Cardiac septum (tissue), 1 donor: ENCODE results near the gene FAM241B. TPM values are rescaled to one million over a fixed set of nuclear protein-coding genes. Genes with fewer than 3 reads are reported as not detected.

Source experiments
- DNase-seq: peaks from one replicate; pipeline ENCODE4 v3.0.0-alpha.2; 2020; ENCODE audit warnings: low spot score
- intact Hi-C: fragments of 100-400 bp; cut with DNase I; formaldehyde crosslinking; loops from one replicate; pipeline ENCODE4 v1.14.0; 2022
- total RNA-seq: library from RNA; stranded (reverse); fragmentation: NEBNext Ultra II Directional; extraction: Animal tissue kit (Norgen Biotek cat#: 25700); gene quantifications from one replicate; pipeline ENCODE4 v1.2.1, GENCODE V29; 2021
- donor health status: DM: no; HTN: no; CAD: no.

The FAM241B gene
- total RNA-seq, 1 donor from 2014 or later, result 5.7 TPM

DNA sequence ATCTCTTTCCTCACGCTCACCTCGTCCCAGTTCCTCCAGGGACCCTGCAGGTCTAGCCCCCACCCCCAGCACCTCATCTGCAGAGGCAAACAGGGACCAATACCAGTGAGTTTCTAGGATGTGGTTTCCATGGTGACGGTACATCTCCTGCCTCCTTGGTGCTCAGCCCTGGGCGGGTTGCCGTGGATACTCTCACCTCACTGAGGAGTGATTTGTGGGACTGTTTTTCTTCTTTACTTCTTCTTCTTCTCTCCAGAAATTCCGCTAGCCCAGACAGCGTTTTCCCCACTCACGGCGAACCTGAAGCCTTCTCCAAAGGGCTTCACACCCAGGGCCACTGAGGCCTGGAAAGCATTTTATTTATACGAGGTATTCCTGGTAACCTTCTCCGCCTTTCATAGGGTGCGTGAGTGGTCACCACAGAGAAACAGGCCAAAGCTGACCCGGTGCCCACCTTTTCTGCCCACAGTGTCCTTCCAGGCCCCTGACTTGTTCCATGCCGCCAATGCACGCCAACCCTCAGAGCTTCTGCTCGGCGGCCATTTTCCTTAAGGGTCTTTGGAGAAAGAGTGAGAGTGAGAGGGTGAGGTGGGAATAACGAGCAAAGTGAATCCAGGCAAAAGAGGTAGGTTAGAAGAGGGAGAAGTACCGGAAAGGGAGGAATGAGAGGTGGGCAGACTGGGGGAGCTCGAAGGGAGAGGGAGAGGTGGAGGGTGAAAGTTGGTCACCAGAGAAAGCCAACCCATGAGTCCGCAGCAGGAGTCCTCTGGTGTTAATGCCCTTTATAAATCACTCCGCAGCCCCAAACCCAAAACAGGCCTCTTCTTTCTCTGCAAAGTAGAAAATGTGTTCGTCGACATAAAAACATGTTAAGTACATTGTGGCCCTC is 15.5 kb downstream of the FAM241B start:
- intact Hi-C loops, result loop anchor here (2.0 kb wide), 3 partner anchors 71 to 269 kb away; no protein-coding TSS in a partner anchor
- no peak for DNase-seq

DNA sequence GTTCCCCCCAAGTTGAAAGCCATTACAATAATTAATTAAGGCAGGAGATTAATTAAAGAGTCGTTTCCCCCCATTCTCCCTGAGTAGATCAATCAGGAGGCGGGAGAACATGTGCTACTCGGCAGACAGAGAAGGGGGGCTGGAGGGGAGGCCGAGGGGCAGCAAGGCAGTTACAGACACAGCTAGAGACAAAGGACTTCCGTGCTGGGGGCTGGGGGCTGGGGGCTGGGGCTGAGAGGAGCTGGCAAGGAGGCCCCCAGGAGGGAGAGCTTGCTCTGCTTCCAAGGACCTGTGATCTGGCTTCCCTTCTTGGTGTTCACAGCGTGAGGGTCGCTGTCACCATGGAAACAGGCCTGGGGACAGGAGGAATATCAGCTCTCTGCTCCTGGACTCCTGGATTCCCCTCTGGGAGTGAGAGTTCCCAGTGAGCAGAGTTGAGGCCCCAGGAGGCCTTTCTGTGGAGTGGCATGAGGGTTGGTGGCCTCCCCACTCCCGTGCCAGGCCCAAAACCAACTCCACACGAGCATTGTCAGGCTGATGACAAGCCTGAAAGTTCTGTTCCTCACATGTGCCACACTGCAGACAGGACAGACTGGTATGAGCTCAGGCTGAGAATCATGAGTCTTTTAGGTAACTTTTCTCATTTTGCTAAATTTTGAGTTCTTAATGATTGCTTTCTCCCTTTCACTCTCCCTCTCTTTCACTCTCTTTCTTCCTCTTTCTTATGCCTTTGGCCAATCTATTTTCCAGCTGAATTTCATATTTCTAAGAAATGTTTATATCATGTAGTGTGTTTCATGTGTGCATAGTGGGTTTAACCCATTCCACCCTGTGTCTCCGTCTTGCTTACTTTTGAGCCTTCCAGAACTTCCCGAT is 16.4 kb downstream of the FAM241B start:
- no peak for DNase-seq
- intact Hi-C loops, result no loop called here

DNA sequence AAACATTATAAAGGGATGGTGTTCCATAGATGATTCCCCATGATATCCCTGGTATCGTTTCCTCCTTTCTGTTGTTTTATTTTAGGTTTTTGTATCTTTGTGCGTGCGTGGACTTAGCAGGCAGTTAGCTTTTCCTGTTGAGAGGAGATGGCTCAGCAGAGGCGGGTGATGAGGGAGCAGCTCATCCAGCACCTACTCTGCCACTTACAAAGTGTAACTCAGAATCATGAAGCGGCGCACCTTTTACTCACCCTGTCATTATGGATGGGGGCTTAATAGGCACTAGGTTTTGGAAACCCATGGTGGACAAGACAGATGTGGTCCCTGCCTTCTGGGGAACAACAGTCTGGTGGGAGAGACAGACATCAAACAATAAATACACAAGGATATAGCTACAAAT is 17.1 kb downstream of the FAM241B start:
- DNase-seq, result no peak
- intact Hi-C loops, result no loop called here

DNA sequence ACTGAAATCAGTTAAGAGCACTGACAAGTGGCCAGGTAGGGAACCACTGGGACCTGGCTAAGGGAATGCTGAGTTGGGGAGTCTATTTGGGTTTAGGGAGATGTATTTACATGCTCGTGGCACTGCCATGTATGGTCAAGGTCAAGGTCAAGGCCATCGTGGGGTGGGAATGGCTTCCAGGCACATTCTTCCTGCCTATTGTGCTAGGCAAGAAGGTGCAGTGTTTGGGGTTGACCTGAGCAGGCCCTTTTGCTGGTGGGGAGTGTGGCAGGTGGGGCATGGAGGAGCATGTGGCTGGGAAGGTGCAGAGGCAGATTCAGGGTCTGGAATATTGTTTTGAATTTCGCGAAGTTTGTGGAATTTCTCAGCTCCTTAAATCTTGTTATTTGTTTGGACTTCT is 17.8 kb downstream of the FAM241B start:
- intact Hi-C loops, result no loop called here

DNA sequence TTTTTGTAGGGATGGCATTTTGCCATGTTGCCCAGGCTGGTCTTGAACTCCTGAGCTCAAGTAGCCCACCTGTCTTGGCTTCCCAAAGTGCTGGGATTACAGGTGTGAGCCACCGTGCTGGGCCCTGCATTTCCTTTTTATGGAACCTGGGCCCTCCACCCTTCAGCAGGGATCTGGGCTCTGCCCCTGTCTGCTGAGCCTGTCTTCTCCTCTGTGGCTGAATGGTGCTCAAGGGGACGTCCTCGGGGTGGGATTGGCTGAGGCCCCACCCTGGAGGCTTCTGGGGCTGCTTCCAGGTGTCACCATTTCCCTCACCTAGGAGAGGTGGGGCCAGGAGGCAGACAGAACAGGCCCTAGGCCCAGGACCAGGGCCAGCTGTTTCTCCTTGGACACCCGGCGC is 18.4 kb downstream of the FAM241B start:
- DNase-seq, result no peak

More for the DNA sequence above, 17.8 kb downstream of the FAM241B start:
- DNase-seq, result no peak

DNA sequence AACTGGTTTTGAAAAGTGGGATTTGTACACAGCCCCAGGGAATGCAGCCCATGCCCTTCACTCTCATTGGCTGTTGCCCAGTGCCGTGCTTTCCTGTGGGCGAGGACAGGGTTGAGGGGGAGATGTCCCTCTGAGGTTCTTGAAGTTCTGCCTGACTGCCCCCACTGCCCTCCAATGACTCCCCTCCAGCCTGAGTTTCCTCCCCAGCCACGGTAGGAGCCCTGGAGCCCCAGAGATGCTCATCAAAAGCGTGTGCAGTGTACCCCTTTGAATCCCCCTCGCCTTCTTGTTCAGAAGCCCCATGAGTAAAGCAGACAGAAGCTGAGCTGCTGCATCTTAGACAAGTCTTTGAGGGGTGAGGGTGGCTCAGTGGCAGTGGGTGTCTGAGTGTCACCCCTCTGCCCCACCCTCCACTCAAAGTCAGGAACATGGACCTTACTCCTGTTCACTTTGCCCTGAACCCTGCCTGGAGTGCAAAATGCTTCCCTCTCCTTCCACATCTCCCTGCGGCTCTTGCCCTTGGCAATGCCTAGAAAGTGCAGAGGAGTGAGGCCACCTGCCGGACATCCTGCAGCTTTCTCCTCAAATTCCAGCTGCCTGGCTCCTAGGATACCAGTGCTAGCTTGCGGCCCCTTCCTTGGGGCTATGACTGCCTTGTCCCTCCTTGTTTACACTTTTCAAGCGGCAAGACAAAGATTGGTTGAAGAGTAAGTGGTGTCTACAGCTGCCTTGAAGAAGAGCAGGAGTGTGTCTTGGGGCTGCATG is 19.9 kb downstream of the FAM241B start:
- DNase-seq, result no peak
- intact Hi-C loops, result no loop called here

More for the DNA sequence above, 18.4 kb downstream of the FAM241B start:
- intact Hi-C loops, result no loop called here

DNA sequence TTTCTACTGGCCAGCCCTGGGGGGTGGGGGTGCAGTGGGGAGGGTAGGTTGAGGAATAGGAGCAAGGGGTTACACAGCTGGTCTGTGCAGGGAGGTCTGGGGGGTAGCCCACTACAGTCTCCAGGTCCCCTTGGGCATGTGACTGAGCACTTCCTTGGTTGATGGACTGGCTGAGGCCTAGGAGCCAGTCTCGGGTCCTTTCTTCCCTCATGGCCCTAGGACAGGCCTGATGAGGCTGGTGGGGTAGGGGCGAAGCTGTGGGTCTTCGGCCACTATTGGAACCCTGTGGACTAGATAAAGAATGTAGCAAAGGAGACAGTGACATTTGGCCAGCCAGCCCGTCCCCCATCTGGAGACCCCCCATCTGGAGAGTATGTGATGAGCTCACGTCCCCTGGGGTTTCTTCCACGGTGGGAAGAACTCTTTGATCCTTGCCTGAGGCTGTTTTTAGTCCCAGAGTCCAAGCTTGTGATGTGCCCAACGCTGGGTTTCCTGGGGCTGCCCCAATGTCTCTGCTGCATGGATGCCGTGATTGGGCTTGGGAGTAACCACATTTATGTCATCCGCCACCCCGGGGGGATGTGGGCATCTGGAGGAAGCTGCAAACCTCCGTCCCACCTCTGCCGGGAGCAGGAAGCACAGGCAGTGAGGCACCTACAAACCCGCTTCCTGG is 20.7 kb downstream of the FAM241B start:
- no peak for DNase-seq
- intact Hi-C loops, result no loop called here

DNA sequence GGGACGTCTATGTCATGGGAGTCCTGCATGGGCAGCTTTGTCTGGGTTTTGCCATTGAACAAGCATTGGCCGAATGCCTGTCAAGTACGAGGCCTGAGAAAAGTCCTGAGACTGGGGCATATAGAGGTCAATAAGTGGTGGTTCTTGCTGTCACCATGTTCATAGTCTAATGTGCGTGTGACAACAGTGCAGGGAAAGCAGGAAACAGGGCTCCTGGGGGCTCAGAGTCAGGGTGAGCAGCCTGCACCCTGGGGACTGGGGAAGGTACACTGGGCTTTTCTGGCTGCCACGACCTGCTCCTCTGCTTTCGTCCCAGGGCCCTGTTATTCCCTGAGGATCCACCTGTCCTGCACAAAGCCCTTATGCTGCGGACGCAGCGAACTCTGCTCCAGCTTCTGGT is 21.3 kb downstream of the FAM241B start:
- intact Hi-C loops, result no loop called here
- no peak for DNase-seq

DNA sequence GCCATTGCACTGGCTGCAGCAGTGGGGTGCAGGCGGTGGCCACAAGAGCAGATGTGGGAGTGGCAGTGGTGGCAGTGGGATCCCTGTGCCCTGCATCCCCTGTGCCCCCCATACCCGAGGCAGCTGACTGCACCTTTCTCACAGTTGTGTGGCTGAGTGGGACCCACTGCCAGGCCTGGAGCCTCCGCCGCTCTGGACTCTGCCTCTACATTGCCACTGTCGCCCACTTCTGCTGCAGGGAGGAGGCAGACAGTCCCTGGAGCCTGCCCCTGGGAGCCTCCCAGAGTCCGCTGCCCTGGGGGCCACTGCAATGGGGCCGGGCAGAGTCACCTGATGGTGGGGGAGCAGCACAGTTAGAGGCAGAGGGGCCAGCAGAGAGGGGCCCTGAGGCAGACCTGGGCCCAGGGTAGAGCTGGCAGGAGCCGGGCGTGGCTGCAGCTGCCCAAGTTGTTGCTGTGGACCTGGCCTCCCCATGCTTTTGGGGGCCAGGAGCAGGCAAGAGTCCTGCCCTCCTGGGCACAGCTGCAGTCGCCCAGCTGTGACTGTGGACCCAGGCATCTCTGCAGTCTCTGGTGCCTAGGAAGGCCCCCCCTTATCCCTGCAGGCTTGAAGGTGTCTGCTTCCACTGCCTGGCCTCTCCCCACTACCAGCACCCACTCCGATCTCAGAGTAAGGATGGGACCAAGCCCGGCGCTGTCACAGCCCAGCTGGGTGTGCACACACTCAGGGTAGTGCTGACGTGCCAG is 22.2 kb downstream of the FAM241B start:
- no peak for DNase-seq
- intact Hi-C loops, result no loop called here

DNA sequence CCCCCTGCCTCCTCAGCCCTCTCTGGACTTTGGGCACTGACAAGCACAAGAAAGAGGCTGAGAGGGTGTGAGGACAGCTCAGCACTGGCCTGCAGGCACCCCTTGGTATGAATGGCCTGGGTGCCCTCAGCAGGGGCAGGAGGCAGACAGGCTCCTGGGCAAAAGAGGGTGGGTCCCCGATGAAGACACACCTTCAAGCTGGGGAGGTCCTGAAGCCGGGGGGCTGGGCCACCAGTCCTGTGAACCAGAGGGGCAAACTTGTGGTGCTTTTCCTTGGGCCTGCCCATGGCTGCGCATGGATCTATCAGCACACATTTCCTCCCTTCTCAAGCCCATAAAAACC is 22.8 kb downstream of the FAM241B start:
- no peak for DNase-seq
- intact Hi-C loops, result no loop called here

DNA sequence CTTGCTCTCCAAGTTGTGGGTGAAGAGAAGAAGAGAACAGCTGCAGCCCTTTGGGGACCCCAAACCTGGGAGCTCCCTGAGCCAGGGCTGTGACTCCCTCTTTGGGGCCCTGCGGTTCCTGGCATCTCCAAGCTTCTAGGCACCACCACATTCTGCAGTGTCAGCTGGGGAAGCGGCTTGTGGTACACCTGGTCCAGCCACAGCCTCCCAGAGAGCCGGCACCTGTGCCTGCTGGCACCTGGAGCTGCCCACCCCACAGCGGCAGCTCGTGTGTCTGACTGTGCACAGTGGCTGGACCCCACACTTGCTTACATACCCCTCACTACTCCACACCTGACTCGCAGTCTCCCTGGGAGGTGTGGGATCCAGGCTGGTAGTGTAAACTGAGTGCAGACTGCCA is 23.5 kb downstream of the FAM241B start:
- DNase-seq, result no peak
- intact Hi-C loops, result no loop called here

DNA sequence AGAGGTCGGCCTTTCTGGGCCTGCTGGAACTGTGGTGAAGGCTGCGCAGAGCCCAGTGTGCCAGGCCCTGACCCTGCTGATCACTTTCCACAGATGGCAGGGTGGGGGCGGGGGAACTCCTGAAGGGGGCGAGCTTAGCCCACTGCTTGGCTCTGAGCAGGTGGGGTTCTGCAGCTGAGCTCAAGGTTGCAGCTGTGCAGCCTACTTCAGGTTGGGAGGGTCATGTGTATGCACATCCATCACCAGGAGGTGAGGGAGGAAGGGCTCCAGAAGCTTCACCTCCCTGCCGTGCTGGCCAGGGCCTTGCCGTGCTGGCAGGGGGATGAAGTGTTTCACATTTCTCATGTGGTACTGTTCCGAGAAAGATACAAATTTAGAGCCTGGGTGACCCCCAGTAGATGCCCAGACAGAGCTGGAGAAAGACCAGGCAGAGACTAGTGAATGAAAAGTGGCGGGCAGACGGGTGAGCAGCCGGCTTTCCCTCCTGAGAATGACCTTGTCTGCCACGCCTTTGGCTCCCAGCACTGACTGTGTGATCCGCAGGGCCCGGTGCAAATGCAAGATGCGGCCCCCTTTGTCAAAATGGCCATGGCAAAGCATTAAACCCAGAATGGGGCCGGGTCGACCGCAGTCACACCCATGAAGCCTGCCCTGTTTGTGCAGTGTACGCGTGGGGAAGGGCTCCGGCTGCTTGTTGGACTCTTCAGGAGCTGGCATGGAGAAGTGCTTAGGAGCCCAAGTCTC is 25.2 kb downstream of the FAM241B start:
- intact Hi-C loops, result no loop called here

DNA sequence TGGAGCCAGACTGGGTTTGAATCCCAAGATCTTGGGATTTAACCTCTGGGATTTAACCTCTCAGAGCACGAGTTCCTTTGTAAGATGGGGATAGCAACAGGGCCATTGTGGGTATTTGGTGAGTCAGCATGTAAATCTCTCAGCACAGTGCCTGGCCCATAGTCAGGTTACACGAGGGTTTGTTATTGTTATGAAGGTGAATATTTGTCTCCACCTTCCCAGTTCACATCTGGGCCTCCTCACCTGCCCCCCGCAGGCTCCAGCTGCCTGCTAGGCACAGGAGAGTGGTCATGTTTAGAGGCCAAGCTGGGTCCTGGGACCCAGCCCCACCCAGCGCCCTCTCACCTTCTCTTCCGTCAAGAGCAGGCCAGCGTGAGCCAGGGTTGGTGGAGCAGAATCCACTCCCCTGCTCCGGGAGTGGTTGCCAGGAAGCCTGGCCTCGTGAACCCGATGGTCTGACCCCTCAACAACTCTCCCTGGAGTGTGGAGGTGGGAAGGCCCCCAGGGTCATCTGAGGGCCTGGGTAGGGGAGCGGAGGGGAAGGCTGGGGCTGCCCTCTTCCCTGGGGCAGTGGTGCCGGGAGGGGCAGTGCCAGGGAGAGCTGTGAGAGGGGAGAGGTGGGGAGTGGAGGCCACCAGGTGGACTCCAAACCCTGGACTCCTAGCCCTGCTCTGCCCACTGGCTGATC is 26.0 kb downstream of the FAM241B start:
- intact Hi-C loops, result no loop called here
- DNase-seq, result no peak

More for the DNA sequence above, 25.2 kb downstream of the FAM241B start:
- DNase-seq, result no peak

DNA sequence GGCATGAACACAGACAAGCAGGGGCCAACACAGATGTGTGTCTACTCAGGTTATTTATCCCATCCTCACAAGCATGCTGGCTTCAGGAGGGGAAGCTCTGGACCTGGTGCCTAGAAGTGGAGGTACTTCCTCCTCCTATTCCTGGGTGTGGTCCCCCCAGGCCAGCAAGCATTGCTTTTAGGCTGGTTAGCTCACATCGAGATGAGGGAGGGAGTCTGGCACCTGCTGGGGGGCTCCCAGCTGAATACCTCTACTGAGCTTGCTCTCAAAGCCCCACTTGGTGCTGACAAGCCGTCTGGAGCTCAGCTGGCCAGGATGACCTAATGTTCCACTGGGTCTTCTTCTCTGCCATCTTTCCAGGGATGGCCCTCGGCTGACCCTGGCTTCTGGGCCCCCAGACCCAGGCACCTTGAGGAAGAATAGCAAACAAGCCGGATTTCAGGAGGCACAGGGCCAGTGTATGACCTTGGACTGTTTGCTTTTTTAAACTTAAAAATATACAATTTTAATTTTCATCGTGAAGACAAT is 26.8 kb downstream of the FAM241B start:
- no peak for DNase-seq
- intact Hi-C loops, result no loop called here

DNA sequence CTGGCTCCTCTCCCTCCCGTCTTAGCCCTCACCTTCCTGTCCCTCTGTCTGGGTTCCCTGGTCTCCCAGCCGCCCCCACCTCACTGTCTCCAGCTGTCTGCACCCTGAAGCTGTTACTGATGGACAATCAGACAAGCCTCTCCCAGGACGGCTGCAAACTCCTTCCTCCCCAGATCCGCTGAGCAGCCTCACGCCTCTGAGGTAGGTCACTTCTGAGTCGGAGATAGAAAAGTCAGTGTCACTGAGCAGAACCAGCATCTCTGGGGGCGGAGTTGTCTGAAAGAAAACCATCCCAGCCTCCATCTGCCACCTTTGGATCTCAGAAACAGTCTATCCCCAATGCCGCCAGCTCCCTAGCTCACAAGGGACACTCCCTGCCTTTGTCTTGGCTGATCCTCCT is 27.4 kb downstream of the FAM241B start:
- intact Hi-C loops, result no loop called here
- no peak for DNase-seq

DNA sequence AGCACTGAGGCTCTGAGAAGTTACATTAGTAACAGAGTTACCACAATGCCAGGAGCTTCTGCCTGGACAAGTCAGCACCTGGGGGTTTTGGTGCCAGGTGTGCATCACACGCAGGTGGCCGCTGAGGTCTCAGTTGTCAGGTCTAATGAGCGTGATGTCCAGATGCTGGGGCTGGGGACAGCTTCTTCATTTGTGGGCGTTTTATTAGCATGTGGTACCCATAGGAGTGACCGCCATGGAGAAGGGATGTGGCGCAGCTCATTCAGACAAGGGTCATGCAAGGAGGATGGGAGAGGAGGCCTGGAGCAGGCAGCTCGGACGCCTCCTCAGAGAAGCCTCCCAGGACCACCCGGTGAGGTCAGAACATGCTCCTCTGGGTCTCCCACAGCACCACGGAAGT is 27.8 kb downstream of the FAM241B start:
- intact Hi-C loops, result no loop called here
- no peak for DNase-seq
